Adrenal gland (tissue), 5 donors: ENCODE measurements around the gene ZNF827.

Experiments
- POLR2A ChIP-seq, 2 donors: fragments of 450-650 bp; IDR thresholded peaks; one replicate each; pipeline ENCODE4 v1.6.1; 2017; ENCODE audit warnings: antibody characterized with exemption in 2 of 2, mild to moderate bottlenecking in 2 of 2, moderate library complexity in 1 of 2
- TF ChIP-seq, protein P1 (sequence below), 6 experiments: fragments of 450-650 bp in 4 of 6; fragments of 200-600 bp in 2 of 6; sonication (generic) in 1 of 6; IDR thresholded peaks; 1 replicate in 5 of 6; 2 replicates in 1 of 6; pipeline versions ENCODE4 v1.5.1 to v1.8.0; 2016 to 2021; ENCODE audit warnings: antibody characterized with exemption in 6 of 6, mild to moderate bottlenecking in 2 of 6, moderate library complexity in 1 of 6
- donor health status: DM: no; HTN: no; CAD: no.

- TF ChIP-seq, protein P1, sequence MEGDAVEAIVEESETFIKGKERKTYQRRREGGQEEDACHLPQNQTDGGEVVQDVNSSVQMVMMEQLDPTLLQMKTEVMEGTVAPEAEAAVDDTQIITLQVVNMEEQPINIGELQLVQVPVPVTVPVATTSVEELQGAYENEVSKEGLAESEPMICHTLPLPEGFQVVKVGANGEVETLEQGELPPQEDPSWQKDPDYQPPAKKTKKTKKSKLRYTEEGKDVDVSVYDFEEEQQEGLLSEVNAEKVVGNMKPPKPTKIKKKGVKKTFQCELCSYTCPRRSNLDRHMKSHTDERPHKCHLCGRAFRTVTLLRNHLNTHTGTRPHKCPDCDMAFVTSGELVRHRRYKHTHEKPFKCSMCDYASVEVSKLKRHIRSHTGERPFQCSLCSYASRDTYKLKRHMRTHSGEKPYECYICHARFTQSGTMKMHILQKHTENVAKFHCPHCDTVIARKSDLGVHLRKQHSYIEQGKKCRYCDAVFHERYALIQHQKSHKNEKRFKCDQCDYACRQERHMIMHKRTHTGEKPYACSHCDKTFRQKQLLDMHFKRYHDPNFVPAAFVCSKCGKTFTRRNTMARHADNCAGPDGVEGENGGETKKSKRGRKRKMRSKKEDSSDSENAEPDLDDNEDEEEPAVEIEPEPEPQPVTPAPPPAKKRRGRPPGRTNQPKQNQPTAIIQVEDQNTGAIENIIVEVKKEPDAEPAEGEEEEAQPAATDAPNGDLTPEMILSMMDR (IDR thresholded peaks at IDR 0.05), result no peak
- no peak for TF ChIP-seq POLR2A (IDR thresholded peaks at IDR 0.05)
Observed at GRCh38 chr4:145984563-145984962, 45.9 kb upstream of the ZNF827 start.
